A673 (cell line): ENCODE measurements around the gene SND1. TPM values are rescaled to one million over a fixed set of nuclear protein-coding genes. Genes with fewer than 3 reads are reported as not detected.

Source experiments
- BruUV-seq: library from RNA; stranded (reverse); fragments of 400-500 nt; replicated peaks from 2 replicates; lab custom pipeline; 2021; lab: Mats Ljungman, UMichigan
- CTCF ChIA-PET: fragments of 300-600 bp; sonication (Branson Sonifier 250); formaldehyde crosslinking; loops from one replicate; lab custom pipeline; 2022; ENCODE audit warnings: antibody characterized with exemption; lab: Charles Lee
- POLR2A ChIA-PET: fragments of 300-600 bp; sonication (Branson Sonifier 250); formaldehyde crosslinking; loops from one replicate; lab custom pipeline; 2022; ENCODE audit warnings: antibody characterized with exemption; ENCODE audit not compliant: low non-redundant PET; lab: Charles Lee
- DNase-seq: peaks from one replicate; pipeline ENCODE4 v3.0.0-alpha.2; 2015; ENCODE audit warnings: low spot score
- H3K27ac ChIP-seq: fragments of 200-600 bp; sonication (generic); 2 replicates; pipeline ENCODE4 v1.5.1; 2016; ENCODE audit warnings: mixed run types, low read depth, mild to moderate bottlenecking, mixed read lengths, antibody characterized with exemption, low read length; ENCODE audit not compliant: poor library complexity, severe bottlenecking
- H3K27me3 ChIP-seq: fragments of 200-600 bp; sonication (generic); replicated peaks from 2 replicates; pipeline ENCODE4 v1.6.1; 2017; ENCODE audit warnings: mixed run types, low read depth, mild to moderate bottlenecking, mixed read lengths, antibody characterized with exemption, low read length; ENCODE audit not compliant: insufficient read depth, poor library complexity
- H3K36me3 ChIP-seq: fragments of 200-600 bp; sonication (generic); 2 replicates; pipeline ENCODE4 v1.6.1; 2016; ENCODE audit warnings: mixed run types, mild to moderate bottlenecking, mixed read lengths, antibody characterized with exemption, low read length; ENCODE audit not compliant: insufficient read depth, poor library complexity, severe bottlenecking
- H3K4me1 ChIP-seq: fragments of 200-600 bp; sonication (generic); 2 replicates; pipeline ENCODE4 v1.6.1; 2017; ENCODE audit warnings: mixed run types, mild to moderate bottlenecking, mixed read lengths, antibody characterized with exemption, low read length; ENCODE audit not compliant: insufficient read depth, poor library complexity, severe bottlenecking
- H3K4me3 ChIP-seq: fragments of 200-600 bp; sonication (generic); 2 replicates; pipeline ENCODE4 v1.5.1; 2016; ENCODE audit warnings: low read depth, mixed run types, mild to moderate bottlenecking, mixed read lengths, low read length; ENCODE audit not compliant: poor library complexity, severe bottlenecking
- H3K9me3 ChIP-seq: fragments of 200-600 bp; sonication (generic); 2 replicates; pipeline ENCODE4 v1.6.1; 2016; ENCODE audit warnings: mixed run types, low read depth, mild to moderate bottlenecking, mixed read lengths, antibody characterized with exemption, low read length; ENCODE audit not compliant: poor library complexity, severe bottlenecking
- EZH2 ChIP-seq: fragments of 200-600 bp; sonication (generic); IDR thresholded peaks from 2 replicates; pipeline ENCODE4 v1.6.1; 2017; ENCODE audit warnings: borderline replicate concordance, low read depth, mild to moderate bottlenecking, mixed read lengths, antibody characterized with exemption, low read length; ENCODE audit not compliant: poor library complexity, severe bottlenecking
- intact Hi-C: fragments of 100-400 bp; cut with micrococcal nuclease; formaldehyde crosslinking; loops from one replicate; pipeline ENCODE4 v1.10.0; 2022; ENCODE audit not compliant: unreplicated experiment
- total RNA-seq: library from RNA; stranded (reverse); gene quantifications from 2 replicates; pipeline ENCODE4 v1.2.3, GENCODE V29; 2021
- TF ChIP-seq, protein P1 (sequence below): fragments of 300-800, 200-600 bp; sonication (generic); conservative IDR thresholded peaks from 2 replicates; pipeline ENCODE4 v1.5.1; 2017; ENCODE audit warnings: low read depth, mild to moderate bottlenecking, antibody characterized with exemption, low read length, moderate library complexity, mixed read lengths

Gene SND1
- total RNA-seq, 1 experiment from 2014 or later, result 177 TPM

DNA sequence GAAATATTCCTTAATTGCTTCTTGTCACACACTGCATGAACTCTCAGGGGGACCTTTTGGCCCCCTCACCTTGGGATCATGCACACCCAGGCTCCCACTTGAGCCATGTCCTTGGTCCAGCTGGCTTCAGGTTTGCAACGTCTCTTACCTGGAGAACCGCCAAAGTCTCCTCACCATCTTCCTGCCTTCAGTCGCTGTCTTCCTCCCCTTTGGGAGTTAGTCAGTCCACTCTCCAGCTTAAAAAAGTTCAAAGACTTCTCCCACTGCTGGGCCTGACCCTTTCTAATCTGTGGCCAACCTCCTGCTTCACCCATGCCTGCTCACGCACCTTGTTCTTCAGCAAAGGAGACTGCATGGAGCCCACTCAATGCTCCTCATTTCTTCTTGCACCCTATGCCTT is 461.8 kb downstream of the SND1 start:
- Histone ChIP-seq H3K27ac (no peak overlapping the region), H3K4me3 (no peak overlapping the region), H3K27me3 (no peaks in the 10 kb centered on the region), H3K4me1 (peaks cover 5% of the 10 kb centered on the region), H3K36me3 (no peaks in the 10 kb centered on the region), H3K9me3 (no peaks in the 10 kb centered on the region)
- no TSS peak for BruUV-seq
- CTCF ChIA-PET, result no interaction called here
- no peak for DNase-seq
- no peak for TF ChIP-seq EZH2
- TF ChIP-seq, protein P1, sequence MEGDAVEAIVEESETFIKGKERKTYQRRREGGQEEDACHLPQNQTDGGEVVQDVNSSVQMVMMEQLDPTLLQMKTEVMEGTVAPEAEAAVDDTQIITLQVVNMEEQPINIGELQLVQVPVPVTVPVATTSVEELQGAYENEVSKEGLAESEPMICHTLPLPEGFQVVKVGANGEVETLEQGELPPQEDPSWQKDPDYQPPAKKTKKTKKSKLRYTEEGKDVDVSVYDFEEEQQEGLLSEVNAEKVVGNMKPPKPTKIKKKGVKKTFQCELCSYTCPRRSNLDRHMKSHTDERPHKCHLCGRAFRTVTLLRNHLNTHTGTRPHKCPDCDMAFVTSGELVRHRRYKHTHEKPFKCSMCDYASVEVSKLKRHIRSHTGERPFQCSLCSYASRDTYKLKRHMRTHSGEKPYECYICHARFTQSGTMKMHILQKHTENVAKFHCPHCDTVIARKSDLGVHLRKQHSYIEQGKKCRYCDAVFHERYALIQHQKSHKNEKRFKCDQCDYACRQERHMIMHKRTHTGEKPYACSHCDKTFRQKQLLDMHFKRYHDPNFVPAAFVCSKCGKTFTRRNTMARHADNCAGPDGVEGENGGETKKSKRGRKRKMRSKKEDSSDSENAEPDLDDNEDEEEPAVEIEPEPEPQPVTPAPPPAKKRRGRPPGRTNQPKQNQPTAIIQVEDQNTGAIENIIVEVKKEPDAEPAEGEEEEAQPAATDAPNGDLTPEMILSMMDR, result no peak
- POLR2A ChIA-PET, result no interaction called here
- intact Hi-C loops, result no loop called here

DNA sequence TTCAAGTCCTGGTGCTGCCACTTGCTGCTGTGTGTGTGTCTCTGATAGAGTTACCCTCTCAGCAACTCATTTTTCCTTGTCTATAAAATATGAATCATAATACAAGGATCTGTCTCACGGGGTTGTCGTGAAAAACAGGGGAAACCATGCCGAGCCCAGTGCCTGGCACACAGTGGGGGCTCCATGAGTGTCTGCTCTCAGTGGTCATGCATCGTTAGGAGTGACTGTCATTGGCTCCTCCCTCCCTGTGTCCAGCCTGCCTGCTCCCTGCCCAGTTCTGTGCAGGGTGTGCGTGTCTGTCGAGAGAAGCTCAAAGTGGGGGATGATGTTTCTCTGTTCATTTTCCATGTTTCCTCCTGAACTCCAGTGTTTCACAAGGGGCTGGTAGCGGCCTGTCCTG is 462.8 kb downstream of the SND1 start:
- ChIA-PET CTCF (interaction anchor here (1.1 kb wide), 1 partner anchor 95 kb away, joined by 3 read pairs; no protein-coding TSS in a partner anchor), POLR2A (no interaction called here)
- Histone ChIP-seq H3K9me3 (no peaks in the 10 kb centered on the region), H3K4me3 (no peak overlapping the region), H3K27ac (no peak overlapping the region), H3K4me1 (peaks cover 5% of the 10 kb centered on the region), H3K36me3 (no peaks in the 10 kb centered on the region), H3K27me3 (no peaks in the 10 kb centered on the region)
- TF ChIP-seq, protein P1, result no peak
- TF ChIP-seq EZH2, result no peak
- DNase-seq, result no peak
- BruUV-seq, result no TSS peak
- intact Hi-C loops, result no loop called here

DNA sequence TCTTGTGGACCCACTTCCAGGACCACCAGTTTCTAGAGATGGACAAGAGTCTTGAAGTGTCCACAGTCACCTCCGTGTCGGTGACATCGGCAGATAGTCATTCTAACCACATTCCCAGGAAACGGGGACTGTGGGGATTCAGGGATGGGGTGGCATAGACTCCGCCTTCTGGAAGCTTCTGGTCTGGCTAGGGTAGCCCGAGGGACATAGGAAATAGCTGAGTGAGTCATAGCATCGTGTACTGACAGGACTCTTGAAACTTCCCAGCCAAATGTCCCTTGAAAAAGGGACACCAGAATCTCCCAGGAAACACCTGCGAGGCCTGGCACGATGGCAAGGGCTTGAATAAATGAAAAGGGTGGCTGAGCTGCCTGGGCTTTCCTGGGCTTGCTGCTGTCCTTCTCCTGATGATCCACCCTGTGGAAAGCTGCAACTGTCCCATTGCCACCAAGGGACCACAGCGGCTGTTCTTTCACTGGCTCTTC is 463.4 kb downstream of the SND1 start:
- Histone ChIP-seq H3K27ac (no peak overlapping the region), H3K27me3 (no peaks in the 10 kb centered on the region), H3K36me3 (no peaks in the 10 kb centered on the region), H3K4me1 (peaks cover 5% of the 10 kb centered on the region), H3K4me3 (no peak overlapping the region), H3K9me3 (no peaks in the 10 kb centered on the region)
- TF ChIP-seq, protein P1, result no peak
- TF ChIP-seq EZH2, result no peak
- POLR2A ChIA-PET, result no interaction called here
- DNase-seq, result no peak
- BruUV-seq, result no TSS peak
- CTCF ChIA-PET, result interaction anchor here (1.1 kb wide), 1 partner anchor 94 kb away, joined by 3 read pairs; no protein-coding TSS in a partner anchor
- intact Hi-C loops, result no loop called here
